CD4-positive, alpha-beta T cell (primary cell): ENCODE data around the gene MBOAT7. TPM values are rescaled to one million over a fixed set of nuclear protein-coding genes. Genes with fewer than 3 reads are reported as not detected.
A peak's percentile ranks its signal among the peaks of the same experiment; 100 is the strongest.
"Not testable (repeated sequence)": the region's sequence is repeated elsewhere in the genome, so short reads cannot be mapped to it uniquely, and the experiment has no call there.

Experiments used
- ATAC-seq: fragments of 200-7000 bp; cut with Tn5 transposase; one replicate; pipeline ENCODE4 v1.10.0; 2022; ENCODE audit warnings: mild to moderate bottlenecking; ENCODE audit not compliant: poor library complexity
- CTCF ChIA-PET: fragments of 350-600 bp; sonication (Branson Sonifier 250); formaldehyde crosslinking; loops from one replicate; lab custom pipeline; 2021; ENCODE audit warnings: antibody characterized with exemption, inconsistent platforms; lab: Charles Lee
- POLR2A ChIA-PET: fragments of 350-600 bp; sonication (Branson Sonifier 250); formaldehyde crosslinking; loops from one replicate; lab custom pipeline; 2021; ENCODE audit warnings: antibody characterized with exemption, inconsistent platforms; lab: Charles Lee
- DNase-seq, 14 experiments: peaks; one replicate each; pipeline ENCODE4 v3.0.0-alpha.2; 2013 to 2020; ENCODE audit warnings: mixed read lengths in 2 of 14
- H3K27ac ChIP-seq, 2 donors: one replicate each; pipeline versions ENCODE4 v1.5.1 to v1.7.0; 2013; ENCODE audit warnings: low read length in 2 of 2, low read depth in 1 of 2, mild to moderate bottlenecking in 1 of 2
- H3K27me3 ChIP-seq, 2 experiments: 1 replicate in 1 of 2; 2 replicates in 1 of 2; pipeline versions ENCODE4 v1.6.1 to v1.7.0; 2013; ENCODE audit warnings: low read length in 2 of 2, control low read depth in 1 of 2, mild to moderate bottlenecking in 1 of 2, moderate library complexity in 1 of 2; ENCODE audit not compliant: insufficient read depth in 2 of 2, control insufficient read depth in 1 of 2
- H3K36me3 ChIP-seq: one replicate; pipeline ENCODE4 v1.6.1; 2013; ENCODE audit warnings: low read length, control low read depth; ENCODE audit not compliant: insufficient read depth
- H3K4me1 ChIP-seq: one replicate; pipeline ENCODE4 v1.6.1; 2013; ENCODE audit warnings: low read length, control low read depth; ENCODE audit not compliant: insufficient read depth
- H3K4me3 ChIP-seq: one replicate; pipeline ENCODE4 v1.5.1; 2013; ENCODE audit warnings: mild to moderate bottlenecking, low read length, moderate library complexity
- H3K9me3 ChIP-seq, 2 experiments: 1 replicate in 1 of 2; 2 replicates in 1 of 2; pipeline versions ENCODE4 v1.6.1 to v1.7.0; 2013; ENCODE audit warnings: low read length in 2 of 2, mild to moderate bottlenecking in 2 of 2, control low read depth in 1 of 2, moderate library complexity in 1 of 2; ENCODE audit not compliant: control insufficient read depth in 1 of 2, insufficient read depth in 1 of 2
- H3K27ac Mint-ChIP-seq: one replicate; pipeline ENCODE4 v1.8.0; 2020; ENCODE audit warnings: mixed read lengths
- H3K27me3 Mint-ChIP-seq: one replicate; pipeline ENCODE4 v1.8.0; 2021; ENCODE audit warnings: mixed read lengths
- H3K36me3 Mint-ChIP-seq: one replicate; pipeline ENCODE4 v1.8.0; 2021; ENCODE audit warnings: low read depth, mixed read lengths
- H3K4me1 Mint-ChIP-seq: one replicate; pipeline ENCODE4 v1.8.0; 2021; ENCODE audit warnings: low read depth, mixed read lengths
- H3K4me3 Mint-ChIP-seq: one replicate; pipeline ENCODE4 v1.8.0; 2020; ENCODE audit warnings: mild to moderate bottlenecking, mixed read lengths
- H3K9me3 Mint-ChIP-seq: one replicate; pipeline ENCODE4 v1.8.0; 2020; ENCODE audit warnings: mixed read lengths
- intact Hi-C, 2 experiments: fragments of 100-400 bp; cut with DNase I in 1 of 2; cut with micrococcal nuclease in 1 of 2; formaldehyde crosslinking; loops; one replicate each; pipeline versions ENCODE4 v1.15.1 to v1.9.0; 2023 to 2025; cut with DNase I, micrococcal nuclease
- total RNA-seq, 174 experiments: library from RNA in 2 of 174; stranded (reverse) in 2 of 174; gene quantifications; one replicate each; pipeline ENCODE4 v1.2.3 and lab custom pipeline; 2021 to 2026
- TF ChIP-seq, protein P1 (sequence below): fragments of 200-600 bp; IDR thresholded peaks from one replicate; pipeline ENCODE4 v1.8.0; 2022; ENCODE audit warnings: antibody characterized with exemption, mild to moderate bottlenecking

Gene MBOAT7
- total RNA-seq, 2 experiments from 2014 or later, result 13.7 to 18.0 TPM

- no peaks in the 10 kb centered on the region for H3K4me1 Mint-ChIP-seq
- H3K27ac Mint-ChIP-seq, result no peak within 1 kb of the TSS
- Histone ChIP-seq H3K9me3 (no peaks in the 10 kb centered on the region), H3K27ac (no peak within 1 kb of the TSS), H3K4me1 (peaks cover 19% of the 10 kb centered on the region), H3K36me3 (peaks cover 3% of the 10 kb centered on the region), H3K4me3 (no peak within 1 kb of the TSS), H3K27me3 (no peaks in the 10 kb centered on the region)
- TF ChIP-seq, protein P1, sequence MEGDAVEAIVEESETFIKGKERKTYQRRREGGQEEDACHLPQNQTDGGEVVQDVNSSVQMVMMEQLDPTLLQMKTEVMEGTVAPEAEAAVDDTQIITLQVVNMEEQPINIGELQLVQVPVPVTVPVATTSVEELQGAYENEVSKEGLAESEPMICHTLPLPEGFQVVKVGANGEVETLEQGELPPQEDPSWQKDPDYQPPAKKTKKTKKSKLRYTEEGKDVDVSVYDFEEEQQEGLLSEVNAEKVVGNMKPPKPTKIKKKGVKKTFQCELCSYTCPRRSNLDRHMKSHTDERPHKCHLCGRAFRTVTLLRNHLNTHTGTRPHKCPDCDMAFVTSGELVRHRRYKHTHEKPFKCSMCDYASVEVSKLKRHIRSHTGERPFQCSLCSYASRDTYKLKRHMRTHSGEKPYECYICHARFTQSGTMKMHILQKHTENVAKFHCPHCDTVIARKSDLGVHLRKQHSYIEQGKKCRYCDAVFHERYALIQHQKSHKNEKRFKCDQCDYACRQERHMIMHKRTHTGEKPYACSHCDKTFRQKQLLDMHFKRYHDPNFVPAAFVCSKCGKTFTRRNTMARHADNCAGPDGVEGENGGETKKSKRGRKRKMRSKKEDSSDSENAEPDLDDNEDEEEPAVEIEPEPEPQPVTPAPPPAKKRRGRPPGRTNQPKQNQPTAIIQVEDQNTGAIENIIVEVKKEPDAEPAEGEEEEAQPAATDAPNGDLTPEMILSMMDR, result no peak
- intact Hi-C loops, result no loop called here
- DNase-seq, result peak in 2 of 14 experiments; percentile 25 to 46
- H3K36me3 Mint-ChIP-seq, result no peaks in the 10 kb centered on the region
- CTCF ChIA-PET, result interaction anchor here (1.1 kb wide), 1 partner anchor 14 kb away, joined by 4 read pairs; no protein-coding TSS in a partner anchor
- H3K27me3 Mint-ChIP-seq, result no peaks in the 10 kb centered on the region
- no peak within 1 kb of the TSS for H3K4me3 Mint-ChIP-seq
- POLR2A ChIA-PET, result interaction anchor here (0.6 to 2.3 kb wide), 3 partner anchors 18 to 36 kb away, joined by 3 to 8 read pairs (median 3); partner anchors contain the start of genes CNOT3 and TSEN34
- no peaks in the 10 kb centered on the region for H3K9me3 Mint-ChIP-seq
- no peak for ATAC-seq
These were observed 16.7 kb downstream of the MBOAT7 start, which contains the start of gene TMC4 for GRCh38 chr19:54172471-54173358. Gene TMC4 (minus strand): TSS chr19:54173160. CDS start chr19:54173117, 43 bp downstream.

DNA sequence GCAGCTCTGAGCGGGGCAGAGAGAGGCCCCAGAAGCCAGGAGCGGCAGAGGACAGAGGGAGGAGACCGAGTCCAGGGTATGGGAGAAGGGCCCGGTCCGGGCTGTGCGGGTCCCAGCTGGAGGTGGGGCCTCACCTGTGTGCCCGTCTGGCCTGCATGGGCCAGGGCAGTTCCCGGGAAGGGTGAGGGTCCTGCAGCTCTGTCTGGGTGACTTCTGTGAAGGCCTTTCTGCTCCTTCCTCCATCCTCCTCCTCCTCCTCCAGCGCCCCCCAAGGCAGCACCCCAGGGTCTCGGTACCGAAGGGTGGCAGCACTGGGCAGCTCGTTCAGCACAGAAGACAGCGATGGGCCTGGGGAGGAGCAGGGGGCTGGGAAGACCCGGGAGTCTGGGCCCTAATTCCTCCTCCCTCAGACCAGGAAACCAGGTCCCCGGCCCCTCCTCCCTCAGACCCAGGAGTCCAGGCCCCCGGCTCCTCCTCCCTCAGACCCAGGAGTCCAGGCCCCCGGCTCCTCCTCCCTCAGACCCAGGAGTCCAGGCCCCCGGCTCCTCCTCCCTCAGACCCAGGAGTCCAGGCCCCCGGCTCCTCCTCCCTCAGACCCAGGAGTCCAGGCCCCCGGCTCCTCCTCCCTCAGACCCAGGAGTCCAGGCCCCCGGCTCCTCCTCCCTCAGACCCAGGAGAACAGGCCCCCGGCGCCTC, 17.5 kb downstream of the MBOAT7 start:
- intact Hi-C loops, POLR2A ChIA-PET, H3K4me3 Mint-ChIP-seq, CTCF ChIA-PET, H3K27me3 Mint-ChIP-seq, H3K4me3 ChIP-seq, H3K27ac ChIP-seq, H3K36me3 ChIP-seq, ATAC-seq, H3K9me3 ChIP-seq, H3K27me3 ChIP-seq, H3K9me3 Mint-ChIP-seq, H3K36me3 Mint-ChIP-seq, H3K4me1 Mint-ChIP-seq, H3K27ac Mint-ChIP-seq: not testable (repeated sequence)
- DNase-seq, result peak in 1 of 14 experiments; percentile 6
- H3K4me1 ChIP-seq, result peaks cover 19% of the 10 kb centered on the region

DNA sequence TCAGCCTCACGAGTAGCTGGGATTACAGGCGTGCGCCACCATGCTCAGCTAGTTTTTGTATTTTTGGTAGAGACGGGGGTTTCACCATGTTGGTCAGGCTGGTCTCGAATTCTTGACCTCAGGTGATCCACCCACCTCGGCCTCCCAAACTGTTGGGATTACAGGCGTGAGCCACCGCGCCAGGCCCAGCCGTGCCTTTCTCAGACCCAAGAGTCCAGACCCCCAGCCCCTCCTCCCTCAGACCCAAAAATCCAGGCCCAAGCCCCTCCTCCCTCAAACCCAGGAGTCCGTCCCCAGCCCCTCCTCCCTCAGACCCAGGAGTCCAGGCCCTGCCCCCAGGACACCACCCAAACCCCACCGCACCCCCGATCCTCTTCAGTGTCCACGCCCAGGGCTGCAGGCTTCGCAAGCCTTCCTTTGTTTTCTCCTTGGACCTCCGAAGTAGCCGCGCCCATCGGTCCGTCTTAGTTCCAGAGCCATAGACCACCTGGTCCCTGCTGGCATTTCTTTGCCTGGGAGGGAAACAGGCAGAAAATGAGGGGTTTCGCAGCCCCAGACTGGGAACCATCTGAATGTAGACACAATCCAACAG, 20.1 kb downstream of the MBOAT7 start:
- H3K27me3 Mint-ChIP-seq, result no peaks in the 10 kb centered on the region
- H3K9me3 ChIP-seq, result peaks cover 0 to 5% of the 10 kb centered on the region in 2 experiments
- intact Hi-C loops, result loop anchor here in 1 of 2 experiments (2.0 kb wide), 2 partner anchors 20 to 224 kb away; partner anchors contain the start of gene MBOAT7
- no peaks in the 10 kb centered on the region for H3K9me3 Mint-ChIP-seq
- H3K4me1 ChIP-seq, result peaks cover 30% of the 10 kb centered on the region
- H3K27ac ChIP-seq, result no peak overlapping the region
- POLR2A ChIA-PET, result interaction anchor here (0.8 to 1.3 kb wide), 3 partner anchors 10 to 32 kb away, joined by 4 to 7 read pairs (median 5); partner anchors contain the start of genes CNOT3, LENG1, MBOAT7 and TSEN34
- peaks cover 10% of the 10 kb centered on the region for H3K4me1 Mint-ChIP-seq
- no peak for ATAC-seq
- no peak overlapping the region for H3K4me3 ChIP-seq
- TF ChIP-seq, protein P1, result no peak
- no peaks in the 10 kb centered on the region for H3K27me3 ChIP-seq
- CTCF ChIA-PET, result interaction anchor here (0.6 to 2.0 kb wide), 13 partner anchors 9 to 303 kb away, joined by 3 to 20 read pairs (median 4); partner anchors contain the start of genes CNOT3, LENG1, MBOAT7 and PRPF31
- no peaks in the 10 kb centered on the region for H3K36me3 ChIP-seq
- no peak for DNase-seq
- H3K36me3 Mint-ChIP-seq, result no peaks in the 10 kb centered on the region
- no peak overlapping the region for H3K27ac Mint-ChIP-seq
- H3K4me3 Mint-ChIP-seq, result no peak overlapping the region
